Measurements from ENCODE around the gene EPHA8.

Gene EPHA8

GRCh38 chr1:22521692-22522091 is 41.6 kb upstream of the EPHA8 start:
- Histone ChIP-seq H3K4me3 (ENCODE audit: low read depth, low read length) (no peak overlapping the region), H3K36me3 (replicated peaks) (peaks cover 63% of the 10 kb centered on the region), H3K27ac (no peak overlapping the region), H3K27me3 (replicated peaks) (no peaks in the 10 kb centered on the region)
- in situ Hi-C loops (cut with HindIII; ENCODE audit: low pct_ligation_motif_present, low sequenced_read_pairs) = no loop called here
- DNase-seq = no peak
- TF ChIP-seq CTCF (IDR thresholded peaks at IDR 0.05; ENCODE audit: low read depth, low read length, missing control alignments) = no peak

GRCh38 chr1:22522221-22522743 is 41.0 kb upstream of the EPHA8 start:
- Histone ChIP-seq H3K4me3 (ENCODE audit: low read depth, low read length) (no peak overlapping the region), H3K36me3 (replicated peaks) (peaks cover 61% of the 10 kb centered on the region), H3K27me3 (replicated peaks) (no peaks in the 10 kb centered on the region), H3K27ac (no peak overlapping the region)
- DNase-seq = no peak
- in situ Hi-C loops (cut with HindIII; ENCODE audit: low pct_ligation_motif_present, low sequenced_read_pairs) = no loop called here
- no peak for TF ChIP-seq CTCF (IDR thresholded peaks at IDR 0.05; ENCODE audit: low read depth, low read length, missing control alignments)

DNA sequence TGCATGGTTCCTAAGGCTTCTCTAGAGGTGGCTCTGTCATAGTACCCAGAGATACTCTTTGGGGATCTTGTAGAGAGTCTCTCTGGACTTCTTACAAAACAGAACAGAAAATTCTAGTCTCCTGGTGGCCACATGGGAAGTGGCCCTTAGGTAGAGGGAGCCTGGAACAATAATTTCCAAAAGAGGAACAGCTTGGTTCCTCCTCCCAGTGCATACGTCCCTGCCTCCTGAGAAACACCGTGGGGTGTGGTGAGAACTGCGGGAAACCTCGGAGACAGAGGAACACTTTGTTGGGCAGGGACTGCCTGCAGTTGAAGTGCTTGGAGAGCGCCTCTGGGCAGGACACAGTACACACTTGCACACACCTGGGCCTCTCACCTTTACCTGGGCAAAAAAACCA is 38.8 kb upstream of the EPHA8 start:
- Histone ChIP-seq H3K27me3 (replicated peaks) (no peaks in the 10 kb centered on the region), H3K4me3 (ENCODE audit: low read depth, low read length) (no peak overlapping the region), H3K36me3 (replicated peaks) (peaks cover 49% of the 10 kb centered on the region), H3K27ac (no peak overlapping the region)
- in situ Hi-C loops (cut with HindIII; ENCODE audit: low pct_ligation_motif_present, low sequenced_read_pairs) = no loop called here
- no peak for DNase-seq
- no peak for TF ChIP-seq CTCF (IDR thresholded peaks at IDR 0.05; ENCODE audit: low read depth, low read length, missing control alignments)

DNA sequence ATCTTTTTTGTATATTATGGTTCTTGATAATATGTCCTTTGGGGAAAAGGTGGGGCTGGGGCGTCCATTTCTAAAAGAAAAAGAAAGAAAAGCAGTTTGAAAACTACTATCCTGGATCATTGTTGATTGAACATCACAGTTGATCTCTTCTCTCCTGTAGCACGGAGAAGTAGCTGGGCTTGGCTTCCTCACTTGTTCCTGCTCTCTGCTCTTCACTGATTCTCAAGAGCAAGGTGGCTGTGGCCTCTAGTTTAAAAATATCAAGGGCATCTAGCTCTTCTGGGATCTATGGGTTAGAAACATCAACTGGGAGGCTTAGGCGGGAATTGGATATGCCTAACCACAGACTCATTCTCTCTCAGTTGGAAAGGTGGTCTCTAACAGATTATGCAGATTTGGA is 38.1 kb upstream of the EPHA8 start:
- no peak for TF ChIP-seq CTCF (IDR thresholded peaks at IDR 0.05; ENCODE audit: low read depth, low read length, missing control alignments)
- H3K4me3 ChIP-seq (ENCODE audit: low read depth, low read length) = no peak overlapping the region
- in situ Hi-C loops (cut with HindIII; ENCODE audit: low pct_ligation_motif_present, low sequenced_read_pairs) = no loop called here
- no peaks in the 10 kb centered on the region for H3K27me3 ChIP-seq (replicated peaks)
- H3K27ac ChIP-seq = no peak overlapping the region
- peaks cover 42% of the 10 kb centered on the region for H3K36me3 ChIP-seq (replicated peaks)
- DNase-seq = no peak

DNA sequence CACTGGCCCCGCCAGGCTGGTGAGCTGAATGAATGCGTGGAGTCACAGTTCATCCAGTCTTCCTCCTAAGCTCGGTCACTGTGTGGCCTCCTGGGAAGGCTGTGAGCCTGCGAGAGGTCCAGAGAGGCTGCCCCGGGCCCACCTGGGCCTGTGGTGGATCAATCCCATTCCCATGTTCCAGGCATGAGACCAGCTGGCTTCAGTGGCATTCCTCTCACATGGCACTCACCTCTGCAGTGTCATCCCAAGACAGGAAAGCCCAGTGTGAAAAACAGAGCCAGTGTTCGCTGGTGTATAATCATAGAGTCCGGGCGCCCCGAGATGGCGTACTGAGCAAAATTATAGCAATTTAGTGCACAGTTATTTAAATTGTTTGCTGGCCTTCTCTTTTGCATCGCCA is 37.6 kb upstream of the EPHA8 start:
- Histone ChIP-seq H3K27ac (no peak overlapping the region), H3K4me3 (ENCODE audit: low read depth, low read length) (no peak overlapping the region), H3K27me3 (replicated peaks) (no peaks in the 10 kb centered on the region), H3K36me3 (replicated peaks) (peaks cover 37% of the 10 kb centered on the region)
- TF ChIP-seq CTCF (IDR thresholded peaks at IDR 0.05; ENCODE audit: low read depth, low read length, missing control alignments) = no peak
- in situ Hi-C loops (cut with HindIII; ENCODE audit: low pct_ligation_motif_present, low sequenced_read_pairs) = no loop called here
- DNase-seq = no peak

GRCh38 chr1:22526098-22526497 is 37.2 kb upstream of the EPHA8 start:
- DNase-seq = no peak
- in situ Hi-C loops (cut with HindIII; ENCODE audit: low pct_ligation_motif_present, low sequenced_read_pairs) = no loop called here
- peaks cover 35% of the 10 kb centered on the region for H3K36me3 ChIP-seq (replicated peaks)
- no peak overlapping the region for H3K27ac ChIP-seq
- H3K27me3 ChIP-seq (replicated peaks) = no peaks in the 10 kb centered on the region
- no peak overlapping the region for H3K4me3 ChIP-seq (ENCODE audit: low read depth, low read length)
- no peak for TF ChIP-seq CTCF (IDR thresholded peaks at IDR 0.05; ENCODE audit: low read depth, low read length, missing control alignments)
